ENCODE results near the gene TNIK.

TNIK gene

DNA sequence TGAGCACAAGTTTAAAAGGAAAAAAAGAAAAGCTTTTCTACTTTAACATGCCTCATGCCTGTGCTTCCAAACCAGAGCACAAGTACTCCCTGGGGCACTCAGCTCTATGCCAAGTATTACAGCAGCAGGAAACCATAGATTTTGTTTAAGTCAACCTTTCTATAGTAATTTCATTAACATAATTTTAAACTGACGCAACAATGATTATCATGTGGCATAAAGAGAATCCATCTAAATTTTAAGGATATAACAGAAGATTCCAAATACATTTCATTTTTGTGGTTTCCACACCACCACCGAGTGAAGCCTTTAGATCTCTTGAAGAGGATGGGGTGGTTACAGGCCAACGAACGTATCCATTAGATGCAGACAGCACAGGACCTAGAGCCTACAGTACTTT lies 112.1 kb downstream of the TNIK start:
- H3K27ac ChIP-seq: no peak overlapping the region
- TF ChIP-seq, protein P1, sequence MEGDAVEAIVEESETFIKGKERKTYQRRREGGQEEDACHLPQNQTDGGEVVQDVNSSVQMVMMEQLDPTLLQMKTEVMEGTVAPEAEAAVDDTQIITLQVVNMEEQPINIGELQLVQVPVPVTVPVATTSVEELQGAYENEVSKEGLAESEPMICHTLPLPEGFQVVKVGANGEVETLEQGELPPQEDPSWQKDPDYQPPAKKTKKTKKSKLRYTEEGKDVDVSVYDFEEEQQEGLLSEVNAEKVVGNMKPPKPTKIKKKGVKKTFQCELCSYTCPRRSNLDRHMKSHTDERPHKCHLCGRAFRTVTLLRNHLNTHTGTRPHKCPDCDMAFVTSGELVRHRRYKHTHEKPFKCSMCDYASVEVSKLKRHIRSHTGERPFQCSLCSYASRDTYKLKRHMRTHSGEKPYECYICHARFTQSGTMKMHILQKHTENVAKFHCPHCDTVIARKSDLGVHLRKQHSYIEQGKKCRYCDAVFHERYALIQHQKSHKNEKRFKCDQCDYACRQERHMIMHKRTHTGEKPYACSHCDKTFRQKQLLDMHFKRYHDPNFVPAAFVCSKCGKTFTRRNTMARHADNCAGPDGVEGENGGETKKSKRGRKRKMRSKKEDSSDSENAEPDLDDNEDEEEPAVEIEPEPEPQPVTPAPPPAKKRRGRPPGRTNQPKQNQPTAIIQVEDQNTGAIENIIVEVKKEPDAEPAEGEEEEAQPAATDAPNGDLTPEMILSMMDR (conservative IDR thresholded peaks at IDR 0.05): no peak
- no peak for TF ChIP-seq ZFX (IDR thresholded peaks at IDR 0.05)

DNA sequence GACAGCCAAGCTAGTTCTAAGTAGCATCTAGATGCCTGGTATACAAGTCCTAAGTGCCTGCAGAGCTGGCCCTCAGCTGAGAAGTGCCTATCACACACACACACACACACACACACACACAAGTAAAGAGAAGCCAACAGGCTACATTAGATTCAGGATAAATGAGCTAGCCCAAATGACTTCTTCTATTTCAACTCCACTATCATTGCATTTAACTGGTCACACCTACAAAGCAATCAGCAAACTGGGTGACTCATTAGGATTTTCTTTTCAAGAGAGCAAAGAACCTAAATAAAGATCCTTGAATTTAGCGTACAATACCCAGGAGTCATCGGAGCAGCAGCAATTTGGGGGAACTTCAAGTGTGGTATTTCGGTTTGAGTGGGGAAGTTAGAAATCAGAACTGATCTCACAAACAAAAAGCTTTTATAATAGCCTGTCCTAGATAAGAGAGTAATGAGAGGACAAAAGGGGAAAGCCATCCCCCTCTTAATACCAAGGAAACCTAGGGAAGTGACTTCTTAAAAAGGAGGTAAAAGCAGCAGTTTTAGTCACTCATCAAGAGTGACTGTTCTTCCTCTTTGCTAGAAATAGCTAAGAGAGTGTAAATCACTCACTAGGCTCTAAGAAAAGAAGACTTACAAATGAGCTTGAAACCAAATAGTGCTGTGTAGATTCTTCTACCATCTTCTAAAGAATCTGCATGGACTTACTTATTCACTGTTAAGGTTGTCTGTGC lies 112.7 kb downstream of the TNIK start:
- H3K27ac ChIP-seq: no peak overlapping the region
- TF ChIP-seq, protein P1 (conservative IDR thresholded peaks at IDR 0.05): no peak
- no peak for TF ChIP-seq ZFX (IDR thresholded peaks at IDR 0.05)

DNA sequence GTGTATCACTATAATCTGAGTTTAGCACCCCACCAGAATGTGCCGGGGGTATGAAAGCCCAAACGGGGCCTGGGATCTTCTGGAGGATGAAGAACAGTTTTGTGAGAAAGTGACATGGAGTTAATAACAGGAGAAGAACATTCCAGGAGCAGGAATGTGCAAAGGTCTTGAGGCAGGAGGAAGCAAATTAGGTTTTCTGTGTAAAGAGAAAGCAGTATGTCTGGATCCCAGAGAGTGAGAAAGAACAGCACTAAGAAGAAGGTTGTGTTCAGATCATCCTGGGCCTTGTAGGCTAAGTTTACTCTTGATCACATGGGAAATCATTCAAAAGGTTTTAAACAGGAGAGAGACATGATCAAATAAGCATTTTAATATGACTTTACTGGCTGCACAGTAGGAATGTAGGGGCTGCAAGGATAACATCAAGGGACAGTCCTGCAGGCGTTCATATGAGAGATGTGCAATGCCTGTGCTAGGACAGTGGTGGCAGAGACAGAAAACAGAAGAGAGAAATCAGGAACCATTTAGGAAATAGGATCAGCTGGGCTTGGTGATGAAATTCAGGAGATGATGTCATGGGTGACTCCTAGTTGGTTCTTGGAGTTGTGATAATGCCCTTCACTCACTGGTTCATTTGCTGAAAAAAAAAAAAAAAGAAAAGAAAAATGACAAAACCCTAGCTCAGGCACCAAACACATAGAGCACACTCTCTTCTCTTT lies 113.5 kb downstream of the TNIK start:
- TF ChIP-seq, protein P1 (conservative IDR thresholded peaks at IDR 0.05): no peak
- TF ChIP-seq ZFX (IDR thresholded peaks at IDR 0.05): no peak
- no peak overlapping the region for H3K27ac ChIP-seq

DNA sequence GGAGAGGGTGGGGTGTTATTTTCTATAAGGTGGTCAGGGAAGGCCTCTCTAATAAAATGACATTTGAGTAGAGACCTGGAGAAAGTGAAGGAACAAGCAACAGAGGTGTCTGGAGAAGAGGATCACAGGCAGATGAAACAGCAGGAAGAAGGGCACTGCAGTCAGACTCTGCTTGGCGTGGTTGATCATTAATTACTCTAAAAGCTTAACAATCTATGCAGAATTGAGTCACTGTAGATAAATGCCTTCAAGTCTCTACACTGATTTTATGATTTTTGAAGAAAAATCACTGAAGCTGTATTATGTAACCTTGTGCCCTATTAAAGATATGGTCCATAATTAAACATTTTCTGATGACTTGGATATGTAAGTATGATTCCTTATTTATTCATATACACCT lies 114.2 kb downstream of the TNIK start:
- H3K27ac ChIP-seq: no peak overlapping the region
- TF ChIP-seq ZFX (IDR thresholded peaks at IDR 0.05): no peak
- TF ChIP-seq, protein P1 (conservative IDR thresholded peaks at IDR 0.05): no peak

DNA sequence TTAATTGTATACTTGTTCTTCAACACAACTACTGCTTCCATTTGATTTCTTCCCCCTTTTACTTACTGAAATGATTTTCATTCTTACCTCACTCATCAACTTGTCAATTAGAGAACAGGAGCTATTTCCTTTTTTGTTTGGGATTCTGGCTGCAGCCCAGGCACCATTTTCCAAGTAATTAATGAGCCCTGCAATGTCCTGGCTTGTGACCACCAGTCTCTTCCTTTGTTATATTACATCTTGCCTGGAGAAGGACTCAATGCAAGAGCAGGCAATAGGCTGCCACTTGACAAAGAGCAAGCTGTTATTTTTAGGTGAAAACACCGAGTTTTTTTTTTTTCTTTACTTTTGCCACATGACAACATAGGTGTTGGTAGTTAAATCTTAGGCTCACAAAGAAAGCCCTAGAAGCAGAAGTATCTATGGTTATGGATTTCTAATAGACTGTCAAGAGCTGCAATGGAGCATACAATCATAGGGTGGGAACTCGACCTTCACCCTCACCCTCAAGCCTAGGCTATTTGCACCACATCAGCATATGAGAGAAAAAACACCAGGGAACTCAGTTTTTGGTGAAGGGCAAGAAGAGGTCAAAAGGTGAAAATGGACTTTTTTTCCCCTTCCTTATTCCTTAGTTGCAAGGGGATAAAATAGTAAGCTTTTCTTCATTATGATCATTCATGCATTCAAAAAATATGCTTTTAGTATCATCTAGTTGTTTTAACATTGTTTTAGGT lies 114.9 kb downstream of the TNIK start:
- TF ChIP-seq ZFX (IDR thresholded peaks at IDR 0.05): no peak
- TF ChIP-seq, protein P1 (conservative IDR thresholded peaks at IDR 0.05): no peak

DNA sequence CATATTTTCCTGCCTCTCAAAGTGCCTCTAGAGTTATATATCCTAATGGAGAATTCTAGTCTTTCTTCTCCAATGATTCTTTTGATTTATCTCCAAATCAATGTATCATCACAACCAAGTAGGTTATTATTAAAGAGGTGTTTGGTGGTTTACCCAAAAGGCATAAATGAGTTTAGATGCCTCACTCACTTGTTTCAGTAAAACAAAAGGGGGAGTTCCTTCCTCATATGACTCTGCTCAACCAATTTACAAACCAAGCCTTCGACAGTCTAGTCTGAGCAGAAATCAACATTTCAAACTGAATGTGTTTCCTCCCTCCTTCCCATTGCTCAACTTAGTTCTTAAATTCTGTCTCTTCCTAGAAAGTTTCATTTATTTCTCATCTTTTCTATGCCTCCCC lies 116.5 kb downstream of the TNIK start:
- H3K27ac ChIP-seq: no peak overlapping the region

More for the DNA sequence above, 114.9 kb downstream of the TNIK start:
- no peak overlapping the region for H3K27ac ChIP-seq

More for the DNA sequence above, 116.5 kb downstream of the TNIK start:
- no peak for TF ChIP-seq ZFX (IDR thresholded peaks at IDR 0.05)
- TF ChIP-seq, protein P1 (conservative IDR thresholded peaks at IDR 0.05): no peak
